Chondrocyte (in vitro differentiated cells): ENCODE data around the gene IL12RB2. TPM values are rescaled to one million over a fixed set of nuclear protein-coding genes. Genes with fewer than 3 reads are reported as not detected.
A peak's percentile ranks its signal among the peaks of the same experiment; 100 is the strongest.

ENCODE experiments used
- DNase-seq: peaks from one replicate; pipeline ENCODE4 v3.0.0; 2021; ENCODE audit warnings: mixed read lengths, low spot score
- H3K27ac Mint-ChIP-seq: one replicate; pipeline ENCODE4 v1.8.0; 2021; ENCODE audit warnings: mild to moderate bottlenecking, moderate library complexity, mixed read lengths; ENCODE audit not compliant: unreplicated experiment
- H3K27me3 Mint-ChIP-seq: 2 replicates; pipeline ENCODE4 v1.8.0; 2021; ENCODE audit warnings: low read depth, mixed read lengths
- H3K36me3 Mint-ChIP-seq: 2 replicates; pipeline ENCODE4 v1.8.0; 2021; ENCODE audit warnings: low read depth, mixed read lengths
- H3K4me1 Mint-ChIP-seq: 2 replicates; pipeline ENCODE4 v1.8.0; 2021; ENCODE audit warnings: low read depth, mild to moderate bottlenecking, mixed read lengths
- H3K4me3 Mint-ChIP-seq: one replicate; pipeline ENCODE4 v1.8.0; 2021; ENCODE audit warnings: mild to moderate bottlenecking, moderate library complexity, mixed read lengths; ENCODE audit not compliant: unreplicated experiment
- H3K9me3 Mint-ChIP-seq: 2 replicates; pipeline ENCODE4 v1.8.0; 2021; ENCODE audit warnings: low read depth, mixed read lengths
- total RNA-seq: library from RNA; stranded (reverse); gene quantifications from 3 replicates; pipeline ENCODE4 v1.2.1, GENCODE V29; 2021
- TF ChIP-seq, protein P1 (sequence below): fragments of 200-600 bp; sonication (generic); IDR thresholded peaks from 2 replicates; pipeline ENCODE4 v1.5.0; 2021; ENCODE audit warnings: antibody characterized with exemption, mild to moderate bottlenecking, moderate library complexity

IL12RB2 gene
- total RNA-seq, 1 donor from 2014 or later, result not detected

- Mint-ChIP-seq H3K36me3 (peaks cover 3% of the 10 kb centered on the region), H3K27ac (no peak overlapping the region), H3K27me3 (no peaks in the 10 kb centered on the region), H3K9me3 (no peaks in the 10 kb centered on the region), H3K4me1 (no peaks in the 10 kb centered on the region), H3K4me3 (no peak overlapping the region)
- no peak for DNase-seq
- TF ChIP-seq, protein P1, sequence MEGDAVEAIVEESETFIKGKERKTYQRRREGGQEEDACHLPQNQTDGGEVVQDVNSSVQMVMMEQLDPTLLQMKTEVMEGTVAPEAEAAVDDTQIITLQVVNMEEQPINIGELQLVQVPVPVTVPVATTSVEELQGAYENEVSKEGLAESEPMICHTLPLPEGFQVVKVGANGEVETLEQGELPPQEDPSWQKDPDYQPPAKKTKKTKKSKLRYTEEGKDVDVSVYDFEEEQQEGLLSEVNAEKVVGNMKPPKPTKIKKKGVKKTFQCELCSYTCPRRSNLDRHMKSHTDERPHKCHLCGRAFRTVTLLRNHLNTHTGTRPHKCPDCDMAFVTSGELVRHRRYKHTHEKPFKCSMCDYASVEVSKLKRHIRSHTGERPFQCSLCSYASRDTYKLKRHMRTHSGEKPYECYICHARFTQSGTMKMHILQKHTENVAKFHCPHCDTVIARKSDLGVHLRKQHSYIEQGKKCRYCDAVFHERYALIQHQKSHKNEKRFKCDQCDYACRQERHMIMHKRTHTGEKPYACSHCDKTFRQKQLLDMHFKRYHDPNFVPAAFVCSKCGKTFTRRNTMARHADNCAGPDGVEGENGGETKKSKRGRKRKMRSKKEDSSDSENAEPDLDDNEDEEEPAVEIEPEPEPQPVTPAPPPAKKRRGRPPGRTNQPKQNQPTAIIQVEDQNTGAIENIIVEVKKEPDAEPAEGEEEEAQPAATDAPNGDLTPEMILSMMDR, result no peak
These were observed 69.6 kb downstream of the IL12RB2 start for GRCh38 chr1:67377253-67377652.

GRCh38 chr1:67381154-67381553 is 73.5 kb downstream of the IL12RB2 start:
- H3K4me1 Mint-ChIP-seq, result peaks cover 8% of the 10 kb centered on the region
- TF ChIP-seq, protein P1, result no peak
- no peaks in the 10 kb centered on the region for H3K27me3 Mint-ChIP-seq
- H3K27ac Mint-ChIP-seq, result no peak overlapping the region
- DNase-seq, result no peak
- H3K4me3 Mint-ChIP-seq, result no peak overlapping the region
- H3K9me3 Mint-ChIP-seq, result peaks cover 14% of the 10 kb centered on the region
- H3K36me3 Mint-ChIP-seq, result peaks cover 11% of the 10 kb centered on the region

GRCh38 chr1:67382292-67382691 is 74.6 kb downstream of the IL12RB2 start:
- Mint-ChIP-seq H3K27me3 (no peaks in the 10 kb centered on the region), H3K9me3 (peaks cover 14% of the 10 kb centered on the region), H3K4me3 (no peak overlapping the region), H3K36me3 (peaks cover 11% of the 10 kb centered on the region), H3K27ac (no peak overlapping the region), H3K4me1 (peaks cover 8% of the 10 kb centered on the region)
- TF ChIP-seq, protein P1, result no peak
- DNase-seq, result no peak

- H3K36me3 Mint-ChIP-seq, result peaks cover 11% of the 10 kb centered on the region
- no peak for DNase-seq
- no peak overlapping the region for H3K27ac Mint-ChIP-seq
- H3K9me3 Mint-ChIP-seq, result peaks cover 14% of the 10 kb centered on the region
- TF ChIP-seq, protein P1, result no peak
- H3K4me1 Mint-ChIP-seq, result peaks cover 8% of the 10 kb centered on the region
- H3K27me3 Mint-ChIP-seq, result no peaks in the 10 kb centered on the region
- no peak overlapping the region for H3K4me3 Mint-ChIP-seq
These were observed 76.4 kb downstream of the IL12RB2 start for GRCh38 chr1:67383999-67384638.

DNA sequence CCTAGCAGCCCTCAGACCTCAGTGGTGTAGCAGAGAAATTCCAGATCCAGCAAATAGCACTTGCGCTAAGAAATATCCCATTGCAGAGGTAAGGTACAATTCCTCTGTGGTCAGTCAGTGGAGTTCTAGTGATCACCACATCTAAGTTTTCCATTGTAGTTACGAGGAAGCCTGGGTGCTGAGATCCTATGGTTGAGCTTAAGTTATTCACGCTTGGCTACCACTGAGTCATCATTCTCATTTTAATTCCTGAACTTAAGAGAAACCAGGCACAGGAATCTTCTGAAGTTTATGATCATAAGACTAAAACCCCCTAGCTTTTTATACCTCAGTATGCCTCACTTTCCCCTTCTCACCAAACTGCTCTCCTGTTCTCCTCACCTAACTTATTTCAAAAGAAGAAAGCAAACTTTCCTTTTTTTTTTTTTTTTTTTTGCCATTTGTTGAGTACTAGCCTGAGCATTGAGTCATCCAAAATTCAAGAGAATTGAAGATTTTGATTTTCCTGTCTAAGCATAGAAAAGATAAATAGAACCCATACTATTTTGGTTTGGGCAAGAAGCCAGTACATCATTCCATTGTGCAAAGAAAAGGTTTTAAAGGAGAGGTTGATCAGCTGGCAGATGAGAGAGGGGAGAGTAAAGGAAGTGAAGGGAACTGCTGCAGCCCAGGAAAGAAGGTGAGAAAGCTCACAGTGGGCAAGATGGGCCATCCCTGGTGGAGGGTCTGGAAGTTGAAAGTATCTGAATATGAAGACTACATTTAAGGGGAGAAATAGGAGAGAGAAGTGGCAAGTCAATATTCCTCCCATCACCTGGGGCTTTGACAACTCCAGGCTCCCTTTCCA is 82.6 kb downstream of the IL12RB2 start:
- Mint-ChIP-seq H3K36me3 (no peaks in the 10 kb centered on the region), H3K4me1 (peaks cover 15% of the 10 kb centered on the region), H3K4me3 (peak overlapping the region; percentile 22), H3K27ac (peak overlapping the region; percentile 83), H3K27me3 (no peaks in the 10 kb centered on the region), H3K9me3 (no peaks in the 10 kb centered on the region)
- TF ChIP-seq, protein P1, result no peak
- DNase-seq, result no peak
